D721Med (cell line): Measurements from ENCODE around the gene TANGO2.

ENCODE experiments used
- DNase-seq: peaks from one replicate; pipeline ENCODE4 v3.0.0; 2011; ENCODE audit warnings: low spot score; ENCODE audit not compliant: insufficient read length
- FAIRE-seq: peaks from 2 replicates; lab custom pipeline; 2011; peaks lifted over from hg19 to GRCh38; lab: Jason Lieb, UNC
- TF ChIP-seq, protein P1 (sequence below): IDR thresholded peaks from 2 replicates; pipeline ENCODE4 v1.5.1; 2012; ENCODE audit warnings: mild to moderate bottlenecking, control low read depth; ENCODE audit not compliant: insufficient read depth; ENCODE audit errors: missing control alignments

TANGO2 gene

DNA sequence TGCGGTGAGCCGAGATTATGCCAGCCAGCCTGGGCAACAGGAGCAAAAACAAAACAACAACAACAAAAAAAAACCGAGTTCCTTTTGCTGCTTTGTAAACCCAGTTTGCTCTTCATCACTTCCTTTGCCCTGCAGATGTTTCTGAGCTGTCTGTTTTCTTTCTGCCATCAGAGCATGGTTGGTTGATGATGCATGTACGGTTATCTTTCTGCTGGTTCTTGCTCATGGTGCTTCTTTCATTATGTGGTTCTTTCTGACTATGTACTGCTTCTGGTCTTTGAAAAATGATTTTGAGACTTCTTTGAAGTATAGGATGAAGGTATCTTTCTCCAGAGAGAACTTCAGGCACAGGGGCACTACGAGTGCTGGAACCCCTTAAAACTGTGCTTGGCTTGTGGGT is 13.2 kb downstream of the TANGO2 start:
- no peak for FAIRE-seq
- TF ChIP-seq, protein P1, sequence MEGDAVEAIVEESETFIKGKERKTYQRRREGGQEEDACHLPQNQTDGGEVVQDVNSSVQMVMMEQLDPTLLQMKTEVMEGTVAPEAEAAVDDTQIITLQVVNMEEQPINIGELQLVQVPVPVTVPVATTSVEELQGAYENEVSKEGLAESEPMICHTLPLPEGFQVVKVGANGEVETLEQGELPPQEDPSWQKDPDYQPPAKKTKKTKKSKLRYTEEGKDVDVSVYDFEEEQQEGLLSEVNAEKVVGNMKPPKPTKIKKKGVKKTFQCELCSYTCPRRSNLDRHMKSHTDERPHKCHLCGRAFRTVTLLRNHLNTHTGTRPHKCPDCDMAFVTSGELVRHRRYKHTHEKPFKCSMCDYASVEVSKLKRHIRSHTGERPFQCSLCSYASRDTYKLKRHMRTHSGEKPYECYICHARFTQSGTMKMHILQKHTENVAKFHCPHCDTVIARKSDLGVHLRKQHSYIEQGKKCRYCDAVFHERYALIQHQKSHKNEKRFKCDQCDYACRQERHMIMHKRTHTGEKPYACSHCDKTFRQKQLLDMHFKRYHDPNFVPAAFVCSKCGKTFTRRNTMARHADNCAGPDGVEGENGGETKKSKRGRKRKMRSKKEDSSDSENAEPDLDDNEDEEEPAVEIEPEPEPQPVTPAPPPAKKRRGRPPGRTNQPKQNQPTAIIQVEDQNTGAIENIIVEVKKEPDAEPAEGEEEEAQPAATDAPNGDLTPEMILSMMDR: no peak
- no peak for DNase-seq

DNA sequence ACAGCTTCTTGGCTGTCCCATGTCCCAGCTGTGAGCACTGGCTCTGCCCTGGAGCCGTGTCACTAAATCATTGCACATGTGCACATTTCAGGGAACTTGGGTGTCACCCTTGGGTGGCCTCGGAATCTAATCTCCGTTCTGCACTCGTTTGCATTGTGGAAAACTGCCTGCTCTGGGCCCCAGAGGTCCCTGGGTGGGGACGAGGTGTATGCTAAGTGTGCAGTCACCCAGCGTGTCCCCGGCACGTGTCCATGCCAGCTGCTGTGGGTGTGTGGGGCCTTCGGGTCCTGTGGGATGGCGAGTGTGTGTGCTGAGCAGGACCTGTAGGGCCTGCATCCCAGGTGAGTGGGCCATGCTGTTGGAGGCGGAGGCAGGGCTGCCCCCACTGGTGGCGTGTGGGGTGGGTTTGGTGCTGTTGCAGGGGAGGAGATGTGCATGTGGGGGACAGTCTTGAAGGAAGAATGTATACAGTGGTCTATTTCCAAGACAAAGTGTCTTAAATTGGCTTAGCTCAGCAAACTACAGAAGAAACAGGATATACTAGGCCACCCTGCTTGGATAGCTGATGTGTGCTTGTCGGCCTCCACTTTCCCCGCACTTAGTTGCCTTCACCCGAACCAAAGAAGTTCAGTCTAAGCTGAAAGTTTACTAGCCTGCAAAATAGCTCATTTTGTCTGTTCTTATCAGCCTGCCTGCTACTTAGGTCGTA is 14.6 kb downstream of the TANGO2 start:
- TF ChIP-seq, protein P1: no peak
- no peak for FAIRE-seq
- no peak for DNase-seq

DNA sequence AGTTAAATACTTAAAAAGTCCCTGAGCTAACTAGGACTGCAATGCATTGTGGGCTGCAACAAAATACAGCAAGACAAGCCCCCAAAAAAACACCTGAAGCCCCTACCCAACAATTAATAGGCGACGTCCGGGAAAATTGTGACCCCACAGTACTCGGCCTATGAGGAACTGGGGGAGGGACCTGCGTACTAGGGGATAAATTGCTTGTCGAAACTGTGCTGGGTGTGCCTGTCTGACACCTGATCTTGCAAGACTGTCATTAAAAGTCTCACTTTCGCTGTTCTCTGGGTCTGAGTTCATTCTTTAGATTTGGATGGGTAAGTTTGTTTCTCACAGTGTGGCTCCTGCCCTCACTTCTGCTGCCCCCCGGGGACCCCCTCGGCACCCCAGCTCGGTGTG is 15.2 kb downstream of the TANGO2 start:
- TF ChIP-seq, protein P1: no peak
- DNase-seq: no peak
- FAIRE-seq: no peak

DNA sequence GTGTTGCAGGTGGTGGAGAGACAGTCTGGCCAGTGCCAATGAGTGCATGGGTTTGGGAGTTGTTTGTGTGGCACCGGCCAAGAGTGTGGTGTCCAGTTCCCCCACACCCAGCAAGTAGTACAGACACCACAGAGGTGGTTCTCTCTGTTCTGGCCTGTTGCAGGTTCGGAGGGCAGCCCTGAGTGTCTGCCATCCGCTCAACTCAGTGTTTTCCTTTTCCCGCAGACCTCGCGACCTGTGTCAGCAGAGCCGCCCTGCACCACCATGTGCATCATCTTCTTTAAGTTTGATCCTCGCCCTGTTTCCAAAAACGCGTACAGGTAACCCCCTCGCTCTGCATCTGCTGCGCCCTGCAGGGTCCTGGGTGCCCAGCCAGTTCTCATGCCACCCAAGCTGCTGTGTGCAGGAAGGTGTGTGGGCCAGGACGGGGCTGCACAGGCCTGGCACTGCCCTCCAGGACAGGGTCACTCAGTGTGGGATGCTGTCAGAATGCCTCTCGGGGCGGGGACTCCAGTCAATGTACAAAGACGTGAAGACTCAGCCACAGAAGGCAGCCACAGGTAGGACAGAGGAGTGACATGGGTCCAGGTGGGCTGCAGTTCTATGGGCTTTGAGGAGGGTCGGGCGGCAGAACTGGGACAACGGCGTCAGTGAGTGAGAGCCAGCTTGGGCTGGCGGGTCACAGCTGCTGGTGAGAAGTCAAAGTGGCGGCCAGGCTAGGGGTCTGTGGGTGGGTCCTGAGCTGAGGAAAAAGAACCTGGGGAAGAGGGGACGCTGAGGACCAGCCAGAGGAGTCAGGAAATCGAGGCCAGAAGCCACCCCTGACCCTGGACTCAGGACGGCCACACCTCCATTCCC is 15.9 kb downstream of the TANGO2 start:
- no peak for FAIRE-seq
- TF ChIP-seq, protein P1: no peak
- DNase-seq: no peak

DNA sequence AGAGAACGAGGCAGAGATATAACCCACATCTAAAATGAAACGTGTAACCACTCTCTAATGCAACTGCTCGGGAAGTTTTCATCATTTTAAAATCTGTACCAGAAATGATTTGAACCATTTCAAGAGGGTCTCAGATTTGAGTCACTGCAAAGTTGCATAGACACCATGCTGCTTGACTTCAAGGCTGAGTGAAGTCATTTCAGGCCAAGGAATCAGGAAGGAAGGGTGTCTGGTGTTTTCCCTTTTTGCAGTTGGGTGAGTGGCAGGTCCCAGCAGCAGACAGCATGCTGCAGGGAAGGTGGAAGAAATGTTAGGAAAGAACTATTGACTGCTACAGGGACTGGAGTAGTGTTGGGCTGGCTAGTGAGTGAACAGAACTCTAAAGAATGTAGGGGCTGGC is 16.5 kb downstream of the TANGO2 start:
- FAIRE-seq (no peak), DNase-seq (no peak)
- TF ChIP-seq, protein P1: no peak

DNA sequence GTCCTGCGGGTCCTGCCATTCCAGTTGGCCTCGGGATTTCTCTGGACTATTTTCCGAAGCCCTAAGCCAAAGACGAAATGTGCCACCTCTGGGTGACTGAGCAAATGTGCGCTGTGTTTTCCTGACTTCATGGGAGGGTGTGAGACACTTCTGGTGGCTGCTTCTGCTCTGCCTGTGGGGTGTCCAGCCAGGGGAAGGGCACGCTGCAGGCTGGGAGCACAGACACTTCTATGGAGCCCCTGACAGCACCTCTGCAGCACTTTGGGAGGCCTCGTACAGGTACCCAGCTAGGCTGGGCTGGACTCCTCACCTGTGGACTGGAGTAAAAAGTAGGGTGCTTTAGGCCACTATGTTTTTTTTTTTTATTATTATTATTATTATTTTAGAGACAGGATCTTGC is 17.7 kb downstream of the TANGO2 start:
- FAIRE-seq (no peak), DNase-seq (no peak)
- TF ChIP-seq, protein P1: no peak
